Measurements from ENCODE around the gene CNTFR. TPM values are rescaled to one million over a fixed set of nuclear protein-coding genes. Genes with fewer than 3 reads are reported as not detected.
A peak's percentile ranks its signal among the peaks of the same experiment; 100 is the strongest.

The CNTFR gene
- total and polyA plus RNA-seq, 2 experiments from 2014 or later, result 4.7 to 7.5 TPM

- DNase-seq (ENCODE audit: low spot score), result peak; percentile 83
- WGBS (ENCODE audit: low lambda C conversion rate, missing lambda C conversion rate), result 74% methylated on average over 16 of the region's 16 CpGs
These were observed 42.4 kb downstream of the CNTFR start for GRCh38 chr9:34546834-34547827.

GRCh38 chr9:34546102-34546833, 43.3 kb downstream of the CNTFR start:
- no peaks in the 10 kb centered on the region for H3K9me2 ChIP-seq (replicated peaks; ENCODE audit: insufficient read depth)
- no peak overlapping the region for H3K4me3 ChIP-seq
- no peaks in the 10 kb centered on the region for H3K4me1 ChIP-seq (ENCODE audit: insufficient read depth)
- H4K20me1 ChIP-seq (ENCODE audit: insufficient read depth, poor library complexity, severe bottlenecking), result no peaks in the 10 kb centered on the region
- TF ChIP-seq EZH2 (IDR thresholded peaks at IDR 0.05; ENCODE audit: borderline replicate concordance), result no peak
- no peak for TF ChIP-seq EZH2phosphoT487 (IDR thresholded peaks at IDR 0.05; ENCODE audit: low read depth, severe bottlenecking, unreplicated experiment)
- TF ChIP-seq CTCF (IDR thresholded peaks at IDR 0.05; ENCODE audit: poor library complexity), result no peak
- no peak overlapping the region for H3K27ac ChIP-seq
- H3K79me2 ChIP-seq, result no peaks in the 10 kb centered on the region
- whole genome bisulfite sequencing (ENCODE audit: low lambda C conversion rate, missing lambda C conversion rate), result 91% methylated on average over 7 of the region's 7 CpGs
- H2AFZ ChIP-seq, result no peak overlapping the region
- no peaks in the 10 kb centered on the region for H3K36me3 ChIP-seq (replicated peaks; ENCODE audit: insufficient read depth, low read depth)
- peak; percentile 6 for DNase-seq (ENCODE audit: low spot score)
- no peak overlapping the region for H3K4me2 ChIP-seq
- peaks cover 9% of the 10 kb centered on the region for H3K27me3 ChIP-seq
- no peaks in the 10 kb centered on the region for H3K9me3 ChIP-seq (ENCODE audit: low read depth)

More at GRCh38 chr9:34546834-34547827, 42.4 kb downstream of the CNTFR start:
- H3K4me1 ChIP-seq (ENCODE audit: insufficient read depth), result no peaks in the 10 kb centered on the region
- H3K4me3 ChIP-seq, result no peak overlapping the region
- H3K9me3 ChIP-seq (ENCODE audit: low read depth), result no peaks in the 10 kb centered on the region
- TF ChIP-seq CTCF (IDR thresholded peaks at IDR 0.05; ENCODE audit: poor library complexity) (peak; percentile 55), EZH2phosphoT487 (IDR thresholded peaks at IDR 0.05; ENCODE audit: low read depth, severe bottlenecking, unreplicated experiment) (no peak), EZH2 (IDR thresholded peaks at IDR 0.05; ENCODE audit: borderline replicate concordance) (no peak)
- H3K9me2 ChIP-seq (replicated peaks; ENCODE audit: insufficient read depth), result no peaks in the 10 kb centered on the region
- no peaks in the 10 kb centered on the region for H4K20me1 ChIP-seq (ENCODE audit: insufficient read depth, poor library complexity, severe bottlenecking)
- H3K27ac ChIP-seq, result no peak overlapping the region
- H3K79me2 ChIP-seq, result no peaks in the 10 kb centered on the region
- H3K27me3 ChIP-seq, result peaks cover 9% of the 10 kb centered on the region
- no peak overlapping the region for H2AFZ ChIP-seq
- H3K4me2 ChIP-seq, result no peak overlapping the region
- no peaks in the 10 kb centered on the region for H3K36me3 ChIP-seq (replicated peaks; ENCODE audit: insufficient read depth, low read depth)

GRCh38 chr9:34545497-34545896, 44.0 kb downstream of the CNTFR start:
- Histone ChIP-seq H3K27me3 (peaks cover 9% of the 10 kb centered on the region), H3K4me3 (no peak overlapping the region), H3K36me3 (replicated peaks; ENCODE audit: insufficient read depth, low read depth) (no peaks in the 10 kb centered on the region), H2AFZ (no peak overlapping the region), H3K9me3 (ENCODE audit: low read depth) (no peaks in the 10 kb centered on the region), H3K4me2 (no peak overlapping the region), H4K20me1 (ENCODE audit: insufficient read depth, poor library complexity, severe bottlenecking) (no peaks in the 10 kb centered on the region), H3K9me2 (replicated peaks; ENCODE audit: insufficient read depth) (no peaks in the 10 kb centered on the region), H3K27ac (no peak overlapping the region), H3K4me1 (ENCODE audit: insufficient read depth) (no peaks in the 10 kb centered on the region), H3K79me2 (no peaks in the 10 kb centered on the region)
- DNase-seq (ENCODE audit: low spot score), result no peak
- TF ChIP-seq CTCF (IDR thresholded peaks at IDR 0.05; ENCODE audit: poor library complexity) (no peak), EZH2 (IDR thresholded peaks at IDR 0.05; ENCODE audit: borderline replicate concordance) (no peak), EZH2phosphoT487 (IDR thresholded peaks at IDR 0.05; ENCODE audit: low read depth, severe bottlenecking, unreplicated experiment) (no peak)
- 88% methylated on average over 6 of the region's 6 CpGs for WGBS (ENCODE audit: low lambda C conversion rate, missing lambda C conversion rate)
